GM23338 (cell line): ENCODE data around the gene SLC15A4. TPM values are rescaled to one million over a fixed set of nuclear protein-coding genes. Genes with fewer than 3 reads are reported as not detected.

Source experiments
- ATAC-seq: fragments of 200-7000 bp; cut with Tn5 transposase; 3 replicates; pipeline ENCODE4 v1.9.1; 2020
- DNase-seq: peaks from one replicate; pipeline ENCODE4 v3.0.0-alpha.2; 2015; ENCODE audit warnings: low spot score
- H2AFZ ChIP-seq: fragments of 200-600 bp; sonication (generic); 2 replicates; pipeline ENCODE4 v1.8.0; 2016; ENCODE audit warnings: antibody characterized with exemption, mild to moderate bottlenecking, moderate library complexity
- H3F3A ChIP-seq: fragments of 200-600 bp; sonication (generic); replicated peaks from 2 replicates; pipeline ENCODE4 v1.8.0; 2017; ENCODE audit warnings: antibody characterized with exemption, mixed run types, low read depth
- H3K27ac ChIP-seq: fragments of 200-600 bp; sonication (generic); 2 replicates; pipeline ENCODE4 v1.6.1; 2016; ENCODE audit warnings: low read depth
- H3K27me3 ChIP-seq: fragments of 200-600 bp; sonication (generic); 2 replicates; pipeline ENCODE4 v1.8.0; 2016; ENCODE audit warnings: mild to moderate bottlenecking, mixed run types, moderate library complexity; ENCODE audit not compliant: insufficient read depth
- H3K36me3 ChIP-seq: fragments of 200-600 bp; sonication (generic); 2 replicates; pipeline ENCODE4 v1.8.0; 2016; ENCODE audit warnings: mild to moderate bottlenecking; ENCODE audit not compliant: insufficient read depth
- H3K4me1 ChIP-seq: fragments of 200-600 bp; sonication (generic); 2 replicates; pipeline ENCODE4 v1.8.0; 2016; ENCODE audit warnings: mild to moderate bottlenecking, moderate library complexity; ENCODE audit not compliant: insufficient read depth
- H3K4me2 ChIP-seq: fragments of 200-600 bp; sonication (generic); 2 replicates; pipeline ENCODE4 v1.7.1; 2017; ENCODE audit warnings: mixed run types
- H3K4me3 ChIP-seq: fragments of 200-600 bp; sonication (generic); 2 replicates; pipeline ENCODE4 v1.6.1; 2016; ENCODE audit warnings: mixed run types
- H3K79me2 ChIP-seq: fragments of 200-600 bp; sonication (generic); replicated peaks from 2 replicates; pipeline ENCODE4 v1.8.0; 2017; ENCODE audit warnings: mild to moderate bottlenecking; ENCODE audit not compliant: insufficient read depth
- H3K9me2 ChIP-seq: fragments of 200-600 bp; sonication (generic); 2 replicates; pipeline ENCODE4 v1.8.0; 2017; ENCODE audit not compliant: insufficient read depth
- H4K20me1 ChIP-seq: fragments of 200-600 bp; sonication (generic); replicated peaks from 2 replicates; pipeline ENCODE4 v1.8.0; 2017; ENCODE audit warnings: mild to moderate bottlenecking; ENCODE audit not compliant: insufficient read depth
- H3K27ac Mint-ChIP-seq: 2 replicates; pipeline ENCODE4 v1.8.0; 2020; ENCODE audit warnings: inconsistent platforms, mild to moderate bottlenecking, moderate library complexity, mixed read lengths
- H3K27me3 Mint-ChIP-seq: 3 replicates; pipeline ENCODE4 v1.8.0; 2022; ENCODE audit warnings: low read depth, mild to moderate bottlenecking, moderate library complexity, mixed read lengths, inconsistent platforms; ENCODE audit not compliant: insufficient read depth, poor library complexity
- H3K36me3 Mint-ChIP-seq: 3 replicates; pipeline ENCODE4 v1.8.0; 2021; ENCODE audit warnings: low read depth, mild to moderate bottlenecking, inconsistent platforms, moderate library complexity, mixed read lengths
- H3K4me1 Mint-ChIP-seq: 3 replicates; pipeline ENCODE4 v1.8.0; 2020; ENCODE audit warnings: mild to moderate bottlenecking, inconsistent platforms, mixed read lengths
- H3K4me3 Mint-ChIP-seq: 3 replicates; pipeline ENCODE4 v1.8.0; 2021; ENCODE audit warnings: moderate library complexity, mild to moderate bottlenecking, inconsistent platforms, mixed read lengths
- H3K9me3 Mint-ChIP-seq: 3 replicates; pipeline ENCODE4 v1.8.0; 2020; ENCODE audit warnings: moderate library complexity, mild to moderate bottlenecking, inconsistent platforms, mixed read lengths
- CREB1 ChIP-seq: fragments of 250-450 bp; sonication (Bioruptor Pico); IDR thresholded peaks from 2 replicates; pipeline ENCODE4 v1.5.0; 2020; ENCODE audit warnings: low read depth, mild to moderate bottlenecking, moderate library complexity
- EZH2 ChIP-seq: fragments of 200-600 bp; sonication (generic); IDR thresholded peaks from one replicate; pipeline ENCODE4 v1.8.0; 2017; ENCODE audit warnings: antibody characterized with exemption, mild to moderate bottlenecking, low read depth; ENCODE audit not compliant: unreplicated experiment
- EZH2phosphoT487 ChIP-seq: fragments of 200-600 bp; sonication (generic); IDR thresholded peaks from one replicate; pipeline ENCODE4 v1.8.1; 2018; ENCODE audit warnings: antibody characterized with exemption; ENCODE audit not compliant: unreplicated experiment
- JUNB ChIP-seq: IDR thresholded peaks from one replicate; pipeline ENCODE4 v1.6.1; 2016; ENCODE audit warnings: antibody characterized with exemption; ENCODE audit not compliant: unreplicated experiment
- NANOG ChIP-seq: IDR thresholded peaks from 2 replicates; pipeline ENCODE4 v1.6.1; 2016; ENCODE audit warnings: antibody characterized with exemption, borderline replicate concordance
- POLR2AphosphoS5 ChIP-seq: IDR thresholded peaks from 2 replicates; pipeline ENCODE4 v1.6.1; 2016; ENCODE audit warnings: antibody characterized with exemption, low read depth
- STAT1 ChIP-seq: IDR thresholded peaks from one replicate; pipeline ENCODE4 v1.6.1; 2016; ENCODE audit warnings: antibody characterized with exemption; ENCODE audit not compliant: unreplicated experiment
- ZNF114 ChIP-seq: fragments of 250-450 bp; sonication (Bioruptor Pico); IDR thresholded peaks from 2 replicates; pipeline ENCODE4 v1.5.0; 2020; ENCODE audit warnings: mild to moderate bottlenecking, moderate library complexity
- ZNF331 ChIP-seq: fragments of 250-450 bp; sonication (Bioruptor Pico); IDR thresholded peaks from 2 replicates; pipeline ENCODE4 v1.5.0; 2020; ENCODE audit warnings: low read depth, mild to moderate bottlenecking, moderate library complexity
- polyA plus RNA-seq: library from polyadenylated mRNA; unstranded; fragments of >200 nt; fragmentation: Nextera tagmentation; extraction: Ambion mirVana; gene quantifications from 2 replicates; pipeline ENCODE4 v1.2.1, GENCODE V29; 2016
- total RNA-seq: library from RNA; depleted of rRNA; stranded (reverse); fragments of >200 nt; shearing (Covaris generic); gene quantifications from 2 replicates; pipeline ENCODE4 v1.2.3, GENCODE V29; 2014
- TF ChIP-seq, protein P1 (sequence below): fragments of 250-450 bp; sonication (Bioruptor Pico); IDR thresholded peaks from 2 replicates; pipeline ENCODE4 v1.5.0; 2020; ENCODE audit warnings: mild to moderate bottlenecking, moderate library complexity
- TF ChIP-seq, protein P2 (sequence below): IDR thresholded peaks from one replicate; pipeline ENCODE4 v1.6.1; 2018; ENCODE audit warnings: antibody characterized with exemption; ENCODE audit not compliant: unreplicated experiment
- TF ChIP-seq, protein P3 (sequence below): IDR thresholded peaks from 2 replicates; pipeline ENCODE4 v1.6.1; 2016; ENCODE audit warnings: antibody characterized with exemption
- TF ChIP-seq, protein P4 (sequence below), 2 experiments: fragments of 200-600 bp in 1 of 2; sonication (generic) in 1 of 2; conservative IDR thresholded peaks; 2 replicates each; pipeline versions ENCODE4 v1.5.1 to v1.6.1; 2016 to 2017; ENCODE audit warnings: antibody characterized with exemption in 2 of 2, low read depth in 2 of 2, mild to moderate bottlenecking in 2 of 2, moderate library complexity in 1 of 2

SLC15A4 gene
- total and polyA plus RNA-seq, 2 experiments from 2014 or later = 7.7 to 30.3 TPM

DNA sequence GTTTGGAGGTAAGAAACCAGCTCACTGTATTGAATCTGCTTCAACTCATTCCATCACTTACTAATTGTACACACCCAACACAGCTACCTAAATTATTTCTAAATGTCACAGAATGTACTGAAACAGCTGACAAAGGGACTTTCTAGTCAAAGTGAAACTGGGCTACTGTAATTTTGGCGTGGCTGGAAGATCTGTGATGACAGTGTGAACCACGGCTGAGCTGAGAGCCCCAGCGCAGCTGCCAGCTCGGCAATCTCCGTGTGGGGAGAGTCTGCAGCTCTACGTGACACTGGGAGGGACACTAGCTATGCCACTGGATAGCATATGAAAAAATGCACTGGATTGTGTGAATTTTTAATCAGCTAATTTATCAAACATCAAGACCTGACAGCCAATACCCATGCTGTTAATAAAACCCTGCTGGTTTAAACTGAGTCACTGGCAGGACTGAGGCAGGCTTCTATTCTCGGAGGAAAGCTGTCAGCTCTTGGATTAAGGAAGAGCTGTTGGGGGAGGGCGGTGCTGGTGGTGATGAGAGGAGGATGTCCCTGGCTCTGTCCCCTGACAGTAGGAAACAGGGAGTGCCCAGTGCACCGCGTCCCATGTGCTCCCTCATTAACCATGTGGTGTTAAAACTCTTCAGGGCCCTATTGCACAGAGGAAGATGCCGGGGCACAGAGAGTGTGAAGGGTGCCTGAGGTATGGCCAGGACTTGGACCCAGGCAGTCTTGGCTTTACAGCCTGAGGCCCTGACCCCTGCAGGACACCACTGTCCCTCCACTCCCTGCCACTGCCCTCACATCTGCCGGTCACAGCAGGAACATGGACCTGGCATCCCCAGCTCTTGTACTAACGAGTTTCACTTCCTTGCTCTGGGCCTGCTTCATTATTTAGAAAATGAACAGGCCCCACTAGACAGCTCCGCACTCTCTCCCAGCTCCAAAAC, 13.3 kb downstream of the SLC15A4 start:
- no peak overlapping the region for H3K4me3 ChIP-seq
- no peak overlapping the region for H2AFZ ChIP-seq
- Mint-ChIP-seq H3K27me3 (no peaks in the 10 kb centered on the region), H3K4me1 (peaks cover 8% of the 10 kb centered on the region), H3K36me3 (peaks cover 55% of the 10 kb centered on the region), H3K4me3 (no peak overlapping the region), H3K27ac (no peak overlapping the region), H3K9me3 (peaks cover 86% of the 10 kb centered on the region)
- H4K20me1 ChIP-seq = peaks cover 4% of the 10 kb centered on the region; the same call in 1 of the 2 replicates
- TF ChIP-seq, protein P1, sequence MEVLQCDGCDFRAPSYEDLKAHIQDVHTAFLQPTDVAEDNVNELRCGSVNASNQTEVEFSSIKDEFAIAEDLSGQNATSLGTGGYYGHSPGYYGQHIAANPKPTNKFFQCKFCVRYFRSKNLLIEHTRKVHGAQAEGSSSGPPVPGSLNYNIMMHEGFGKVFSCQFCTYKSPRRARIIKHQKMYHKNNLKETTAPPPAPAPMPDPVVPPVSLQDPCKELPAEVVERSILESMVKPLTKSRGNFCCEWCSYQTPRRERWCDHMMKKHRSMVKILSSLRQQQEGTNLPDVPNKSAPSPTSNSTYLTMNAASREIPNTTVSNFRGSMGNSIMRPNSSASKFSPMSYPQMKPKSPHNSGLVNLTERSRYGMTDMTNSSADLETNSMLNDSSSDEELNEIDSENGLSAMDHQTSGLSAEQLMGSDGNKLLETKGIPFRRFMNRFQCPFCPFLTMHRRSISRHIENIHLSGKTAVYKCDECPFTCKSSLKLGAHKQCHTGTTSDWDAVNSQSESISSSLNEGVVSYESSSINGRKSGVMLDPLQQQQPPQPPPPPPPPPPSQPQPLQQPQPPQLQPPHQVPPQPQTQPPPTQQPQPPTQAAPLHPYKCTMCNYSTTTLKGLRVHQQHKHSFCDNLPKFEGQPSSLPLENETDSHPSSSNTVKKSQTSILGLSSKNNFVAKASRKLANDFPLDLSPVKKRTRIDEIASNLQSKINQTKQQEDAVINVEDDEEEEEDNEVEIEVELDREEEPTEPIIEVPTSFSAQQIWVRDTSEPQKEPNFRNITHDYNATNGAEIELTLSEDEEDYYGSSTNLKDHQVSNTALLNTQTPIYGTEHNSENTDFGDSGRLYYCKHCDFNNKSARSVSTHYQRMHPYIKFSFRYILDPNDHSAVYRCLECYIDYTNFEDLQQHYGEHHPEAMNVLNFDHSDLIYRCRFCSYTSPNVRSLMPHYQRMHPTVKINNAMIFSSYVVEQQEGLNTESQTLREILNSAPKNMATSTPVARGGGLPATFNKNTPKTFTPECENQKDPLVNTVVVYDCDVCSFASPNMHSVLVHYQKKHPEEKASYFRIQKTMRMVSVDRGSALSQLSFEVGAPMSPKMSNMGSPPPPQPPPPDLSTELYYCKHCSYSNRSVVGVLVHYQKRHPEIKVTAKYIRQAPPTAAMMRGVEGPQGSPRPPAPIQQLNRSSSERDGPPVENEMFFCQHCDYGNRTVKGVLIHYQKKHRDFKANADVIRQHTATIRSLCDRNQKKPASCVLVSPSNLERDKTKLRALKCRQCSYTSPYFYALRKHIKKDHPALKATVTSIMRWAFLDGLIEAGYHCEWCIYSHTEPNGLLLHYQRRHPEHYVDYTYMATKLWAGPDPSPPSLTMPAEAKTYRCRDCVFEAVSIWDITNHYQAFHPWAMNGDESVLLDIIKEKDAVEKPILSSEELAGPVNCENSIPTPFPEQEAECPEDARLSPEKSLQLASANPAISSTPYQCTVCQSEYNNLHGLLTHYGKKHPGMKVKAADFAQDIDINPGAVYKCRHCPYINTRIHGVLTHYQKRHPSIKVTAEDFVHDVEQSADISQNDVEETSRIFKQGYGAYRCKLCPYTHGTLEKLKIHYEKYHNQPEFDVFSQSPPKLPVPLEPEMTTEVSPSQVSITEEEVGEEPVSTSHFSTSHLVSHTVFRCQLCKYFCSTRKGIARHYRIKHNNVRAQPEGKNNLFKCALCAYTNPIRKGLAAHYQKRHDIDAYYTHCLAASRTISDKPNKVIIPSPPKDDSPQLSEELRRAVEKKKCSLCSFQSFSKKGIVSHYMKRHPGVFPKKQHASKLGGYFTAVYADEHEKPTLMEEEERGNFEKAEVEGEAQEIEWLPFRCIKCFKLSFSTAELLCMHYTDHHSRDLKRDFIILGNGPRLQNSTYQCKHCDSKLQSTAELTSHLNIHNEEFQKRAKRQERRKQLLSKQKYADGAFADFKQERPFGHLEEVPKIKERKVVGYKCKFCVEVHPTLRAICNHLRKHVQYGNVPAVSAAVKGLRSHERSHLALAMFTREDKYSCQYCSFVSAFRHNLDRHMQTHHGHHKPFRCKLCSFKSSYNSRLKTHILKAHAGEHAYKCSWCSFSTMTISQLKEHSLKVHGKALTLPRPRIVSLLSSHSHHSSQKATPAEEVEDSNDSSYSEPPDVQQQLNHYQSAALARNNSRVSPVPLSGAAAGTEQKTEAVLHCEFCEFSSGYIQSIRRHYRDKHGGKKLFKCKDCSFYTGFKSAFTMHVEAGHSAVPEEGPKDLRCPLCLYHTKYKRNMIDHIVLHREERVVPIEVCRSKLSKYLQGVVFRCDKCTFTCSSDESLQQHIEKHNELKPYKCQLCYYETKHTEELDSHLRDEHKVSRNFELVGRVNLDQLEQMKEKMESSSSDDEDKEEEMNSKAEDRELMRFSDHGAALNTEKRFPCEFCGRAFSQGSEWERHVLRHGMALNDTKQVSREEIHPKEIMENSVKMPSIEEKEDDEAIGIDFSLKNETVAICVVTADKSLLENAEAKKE (CRISPR knock-in tag) = no peak
- TF ChIP-seq, protein P2, sequence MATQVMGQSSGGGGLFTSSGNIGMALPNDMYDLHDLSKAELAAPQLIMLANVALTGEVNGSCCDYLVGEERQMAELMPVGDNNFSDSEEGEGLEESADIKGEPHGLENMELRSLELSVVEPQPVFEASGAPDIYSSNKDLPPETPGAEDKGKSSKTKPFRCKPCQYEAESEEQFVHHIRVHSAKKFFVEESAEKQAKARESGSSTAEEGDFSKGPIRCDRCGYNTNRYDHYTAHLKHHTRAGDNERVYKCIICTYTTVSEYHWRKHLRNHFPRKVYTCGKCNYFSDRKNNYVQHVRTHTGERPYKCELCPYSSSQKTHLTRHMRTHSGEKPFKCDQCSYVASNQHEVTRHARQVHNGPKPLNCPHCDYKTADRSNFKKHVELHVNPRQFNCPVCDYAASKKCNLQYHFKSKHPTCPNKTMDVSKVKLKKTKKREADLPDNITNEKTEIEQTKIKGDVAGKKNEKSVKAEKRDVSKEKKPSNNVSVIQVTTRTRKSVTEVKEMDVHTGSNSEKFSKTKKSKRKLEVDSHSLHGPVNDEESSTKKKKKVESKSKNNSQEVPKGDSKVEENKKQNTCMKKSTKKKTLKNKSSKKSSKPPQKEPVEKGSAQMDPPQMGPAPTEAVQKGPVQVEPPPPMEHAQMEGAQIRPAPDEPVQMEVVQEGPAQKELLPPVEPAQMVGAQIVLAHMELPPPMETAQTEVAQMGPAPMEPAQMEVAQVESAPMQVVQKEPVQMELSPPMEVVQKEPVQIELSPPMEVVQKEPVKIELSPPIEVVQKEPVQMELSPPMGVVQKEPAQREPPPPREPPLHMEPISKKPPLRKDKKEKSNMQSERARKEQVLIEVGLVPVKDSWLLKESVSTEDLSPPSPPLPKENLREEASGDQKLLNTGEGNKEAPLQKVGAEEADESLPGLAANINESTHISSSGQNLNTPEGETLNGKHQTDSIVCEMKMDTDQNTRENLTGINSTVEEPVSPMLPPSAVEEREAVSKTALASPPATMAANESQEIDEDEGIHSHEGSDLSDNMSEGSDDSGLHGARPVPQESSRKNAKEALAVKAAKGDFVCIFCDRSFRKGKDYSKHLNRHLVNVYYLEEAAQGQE = no peak
- TF ChIP-seq POLR2AphosphoS5 (no peak), STAT1 (no peak), JUNB (no peak), CREB1 (no peak), EZH2 (no peak), ZNF331 (CRISPR knock-in tag) (no peak), ZNF114 (no peak), EZH2phosphoT487 (no peak), NANOG (no peak)
- TF ChIP-seq, protein P3, sequence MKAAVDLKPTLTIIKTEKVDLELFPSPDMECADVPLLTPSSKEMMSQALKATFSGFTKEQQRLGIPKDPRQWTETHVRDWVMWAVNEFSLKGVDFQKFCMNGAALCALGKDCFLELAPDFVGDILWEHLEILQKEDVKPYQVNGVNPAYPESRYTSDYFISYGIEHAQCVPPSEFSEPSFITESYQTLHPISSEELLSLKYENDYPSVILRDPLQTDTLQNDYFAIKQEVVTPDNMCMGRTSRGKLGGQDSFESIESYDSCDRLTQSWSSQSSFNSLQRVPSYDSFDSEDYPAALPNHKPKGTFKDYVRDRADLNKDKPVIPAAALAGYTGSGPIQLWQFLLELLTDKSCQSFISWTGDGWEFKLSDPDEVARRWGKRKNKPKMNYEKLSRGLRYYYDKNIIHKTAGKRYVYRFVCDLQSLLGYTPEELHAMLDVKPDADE = no peak
- TF ChIP-seq, protein P4, sequence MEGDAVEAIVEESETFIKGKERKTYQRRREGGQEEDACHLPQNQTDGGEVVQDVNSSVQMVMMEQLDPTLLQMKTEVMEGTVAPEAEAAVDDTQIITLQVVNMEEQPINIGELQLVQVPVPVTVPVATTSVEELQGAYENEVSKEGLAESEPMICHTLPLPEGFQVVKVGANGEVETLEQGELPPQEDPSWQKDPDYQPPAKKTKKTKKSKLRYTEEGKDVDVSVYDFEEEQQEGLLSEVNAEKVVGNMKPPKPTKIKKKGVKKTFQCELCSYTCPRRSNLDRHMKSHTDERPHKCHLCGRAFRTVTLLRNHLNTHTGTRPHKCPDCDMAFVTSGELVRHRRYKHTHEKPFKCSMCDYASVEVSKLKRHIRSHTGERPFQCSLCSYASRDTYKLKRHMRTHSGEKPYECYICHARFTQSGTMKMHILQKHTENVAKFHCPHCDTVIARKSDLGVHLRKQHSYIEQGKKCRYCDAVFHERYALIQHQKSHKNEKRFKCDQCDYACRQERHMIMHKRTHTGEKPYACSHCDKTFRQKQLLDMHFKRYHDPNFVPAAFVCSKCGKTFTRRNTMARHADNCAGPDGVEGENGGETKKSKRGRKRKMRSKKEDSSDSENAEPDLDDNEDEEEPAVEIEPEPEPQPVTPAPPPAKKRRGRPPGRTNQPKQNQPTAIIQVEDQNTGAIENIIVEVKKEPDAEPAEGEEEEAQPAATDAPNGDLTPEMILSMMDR (conservative IDR thresholded peaks at IDR 0.05; ENCODE audit: low read depth in 2 of 2) = no peak
- 0 out of 2 replicates have a peak, but pooled peaks cover 5% of the 10 kb centered on the region for H3K4me1 ChIP-seq
- no peaks in the 10 kb centered on the region for H3F3A ChIP-seq
- H3K27ac ChIP-seq = no peak overlapping the region
- ATAC-seq (no peak; the same call in 2 of the 3 replicates), DNase-seq (no peak)
- no peaks in the 10 kb centered on the region for H3K9me2 ChIP-seq
- no peak overlapping the region for H3K4me2 ChIP-seq
- H3K27me3 ChIP-seq = no peaks in the 10 kb centered on the region
- peaks cover 9% of the 10 kb centered on the region; the same call in 1 of the 2 replicates for H3K36me3 ChIP-seq
- peaks cover 57% of the 10 kb centered on the region for H3K79me2 ChIP-seq
